22Rv1 (cell line): ENCODE data around the gene CNP.

Source experiments
- H3K27ac ChIP-seq: fragments of 450-650 bp; 2 replicates; pipeline ENCODE4 v1.5.1; 2017
- CTCF ChIP-seq: fragments of 450-650 bp; IDR thresholded peaks from 2 replicates; pipeline ENCODE4 v1.5.1; 2017; ENCODE audit warnings: mild to moderate bottlenecking
- ZFX ChIP-seq: fragments of 450-650 bp; IDR thresholded peaks from 2 replicates; pipeline ENCODE4 v1.6.1; 2017; ENCODE audit warnings: antibody characterized with exemption, borderline replicate concordance

CNP gene

DNA sequence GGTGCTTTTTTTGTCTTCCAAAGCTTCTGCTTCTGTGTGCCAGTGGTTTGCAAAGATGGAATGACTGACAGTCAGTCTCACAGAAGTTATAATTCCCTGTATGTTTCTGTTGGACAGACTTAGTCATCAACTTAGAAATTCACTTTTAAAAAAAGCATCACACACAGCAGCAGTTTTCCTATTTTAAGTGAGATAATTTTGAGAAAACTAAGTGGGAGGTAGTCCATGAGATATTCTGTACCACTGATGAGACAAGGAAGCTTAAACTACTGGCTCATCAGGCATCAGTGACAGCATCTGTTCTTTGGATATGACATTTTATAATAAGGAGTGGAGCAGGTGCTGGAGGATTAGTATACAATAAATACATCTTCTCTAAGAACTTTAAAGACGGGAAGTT lies 20.0 kb downstream of the CNP start:
- TF ChIP-seq ZFX (no peak), CTCF (no peak)
- no peak overlapping the region for H3K27ac ChIP-seq

- no peak overlapping the region for H3K27ac ChIP-seq
- TF ChIP-seq ZFX (no peak), CTCF (no peak)
These were observed 21.0 kb downstream of the CNP start for GRCh38 chr17:41987642-41988041.

- no peak for TF ChIP-seq ZFX
- no peak for TF ChIP-seq CTCF
- H3K27ac ChIP-seq: 0 out of 2 replicates have a peak overlapping the region, but pooled peaks have one; percentile 53
These were observed 21.8 kb downstream of the CNP start for GRCh38 chr17:41988418-41988817.

- peak overlapping the region; percentile 53 for H3K27ac ChIP-seq
- TF ChIP-seq CTCF: no peak
- TF ChIP-seq ZFX: no peak
These were observed 23.3 kb downstream of the CNP start for GRCh38 chr17:41989702-41990419.

- TF ChIP-seq ZFX (no peak), CTCF (no peak)
- H3K27ac ChIP-seq: no peak overlapping the region
These were observed 26.0 kb downstream of the CNP start for GRCh38 chr17:41992576-41992975.

- no peak for TF ChIP-seq ZFX
- TF ChIP-seq CTCF: no peak
- H3K27ac ChIP-seq: no peak overlapping the region
These were observed 30.2 kb downstream of the CNP start for GRCh38 chr17:41996855-41997164.

- TF ChIP-seq CTCF (no peak), ZFX (no peak)
- no peak overlapping the region for H3K27ac ChIP-seq
These were observed 31.9 kb downstream of the CNP start for GRCh38 chr17:41998497-41998896.
